HG03378 (cell line): ENCODE results near the gene WNT3.
"Not testable (repeated sequence)": the region's sequence is repeated elsewhere in the genome, so short reads cannot be mapped to it uniquely, and the experiment has no call there.

Source experiments
- ATAC-seq: cut with Tn5 transposase; IDR thresholded peaks from one replicate; pipeline ENCODE4 v1.9.1; 2021; ENCODE audit warnings: mild to moderate bottlenecking, moderate library complexity; ENCODE audit not compliant: unreplicated experiment

Gene WNT3, protein sequence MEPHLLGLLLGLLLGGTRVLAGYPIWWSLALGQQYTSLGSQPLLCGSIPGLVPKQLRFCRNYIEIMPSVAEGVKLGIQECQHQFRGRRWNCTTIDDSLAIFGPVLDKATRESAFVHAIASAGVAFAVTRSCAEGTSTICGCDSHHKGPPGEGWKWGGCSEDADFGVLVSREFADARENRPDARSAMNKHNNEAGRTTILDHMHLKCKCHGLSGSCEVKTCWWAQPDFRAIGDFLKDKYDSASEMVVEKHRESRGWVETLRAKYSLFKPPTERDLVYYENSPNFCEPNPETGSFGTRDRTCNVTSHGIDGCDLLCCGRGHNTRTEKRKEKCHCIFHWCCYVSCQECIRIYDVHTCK

DNA sequence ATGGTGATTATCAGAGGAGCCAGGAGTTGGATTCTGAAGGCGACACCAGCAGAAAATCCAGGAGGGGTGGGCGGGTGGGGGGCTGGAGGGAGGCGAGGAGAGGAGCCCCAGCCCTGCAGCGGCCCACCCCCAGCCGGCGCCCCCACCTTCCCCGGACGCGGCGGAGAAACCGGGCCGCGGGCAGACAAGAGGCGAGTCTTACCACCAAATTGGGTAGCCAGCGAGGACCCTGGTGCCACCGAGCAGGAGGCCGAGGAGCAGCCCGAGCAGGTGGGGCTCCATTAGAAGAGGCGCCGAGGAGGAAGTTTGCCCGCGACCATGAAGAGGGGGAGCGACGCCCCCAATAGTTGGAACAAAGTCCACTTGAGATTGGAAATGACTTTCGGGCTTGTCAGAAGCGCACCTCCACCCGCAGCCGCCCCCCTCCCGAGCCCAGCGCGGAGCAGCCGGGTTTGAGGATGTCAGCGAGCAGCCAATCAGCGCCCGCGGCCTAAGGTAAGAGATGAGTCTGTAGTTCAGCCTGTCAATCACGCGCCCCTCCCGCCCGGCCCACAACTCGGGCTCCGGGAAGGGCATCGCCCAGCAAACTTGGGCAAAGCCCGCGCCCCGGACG, at the start of gene WNT3:
Gene WNT3 (minus strand): TSS at position 377 of the 613 bp plus-strand sequence. CDS start 95 bp downstream, at position 282.
- no peak for ATAC-seq

DNA sequence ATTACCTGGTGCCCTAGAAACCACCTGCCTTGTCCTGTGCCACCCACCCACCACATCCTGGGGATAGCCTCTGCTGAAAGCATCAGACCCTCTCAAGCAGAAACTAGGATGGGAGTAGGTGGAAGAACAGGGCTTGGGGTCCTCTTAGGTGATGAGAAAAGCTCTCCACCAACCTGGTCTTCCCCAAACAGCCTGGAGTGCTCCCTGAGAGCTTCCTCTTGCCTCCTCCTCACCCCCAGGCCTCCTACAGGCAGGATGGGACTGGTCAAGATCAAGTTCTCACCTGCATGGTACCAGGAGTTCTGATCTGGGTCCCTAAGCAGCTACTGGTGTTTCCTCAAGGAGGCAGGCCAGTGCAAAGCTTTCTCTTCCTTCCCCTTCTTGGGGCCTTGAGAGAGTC, 48.3 kb upstream of the WNT3 start:
- ATAC-seq = no peak

DNA sequence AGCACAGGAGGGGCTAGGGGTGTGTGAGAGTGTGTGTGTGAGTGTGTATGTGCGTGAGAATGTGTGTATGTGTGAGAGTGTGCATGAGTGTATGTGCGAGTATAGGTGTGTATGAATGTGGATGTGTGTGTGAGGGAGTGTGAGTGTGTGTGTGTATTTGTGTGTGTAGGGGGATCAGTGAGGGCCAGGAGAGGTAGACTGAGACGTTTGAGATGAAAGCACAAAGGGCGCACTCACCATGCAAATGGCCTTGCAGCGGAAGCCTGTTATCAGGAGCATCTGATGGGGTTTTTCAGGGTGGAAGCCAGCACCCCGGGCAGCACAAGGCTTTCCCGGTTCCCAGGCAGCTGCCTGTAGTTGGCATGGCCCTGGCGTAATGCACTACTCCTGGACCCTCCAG, 47.8 kb upstream of the WNT3 start:
- no peak for ATAC-seq

DNA sequence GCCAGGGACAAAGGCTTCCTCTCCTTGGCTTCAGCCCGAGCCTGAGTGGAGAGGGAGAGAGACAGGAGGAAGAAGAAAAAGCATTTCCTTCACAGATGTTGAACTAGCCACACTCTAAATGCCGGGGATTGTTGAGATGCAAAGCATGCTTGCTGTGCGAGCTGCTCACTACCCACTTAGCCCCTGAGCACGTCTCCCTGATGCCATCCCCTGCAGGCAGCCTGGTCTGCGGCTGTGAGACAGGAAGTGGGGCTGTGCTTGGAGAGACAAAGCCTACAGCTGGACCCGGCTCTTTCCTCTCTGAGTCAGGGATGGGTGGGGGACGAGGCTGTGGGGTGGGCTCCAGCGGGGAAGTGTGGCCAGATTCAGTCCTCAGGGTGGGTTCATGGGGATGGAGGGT, 46.6 kb upstream of the WNT3 start:
- ATAC-seq = no peak

DNA sequence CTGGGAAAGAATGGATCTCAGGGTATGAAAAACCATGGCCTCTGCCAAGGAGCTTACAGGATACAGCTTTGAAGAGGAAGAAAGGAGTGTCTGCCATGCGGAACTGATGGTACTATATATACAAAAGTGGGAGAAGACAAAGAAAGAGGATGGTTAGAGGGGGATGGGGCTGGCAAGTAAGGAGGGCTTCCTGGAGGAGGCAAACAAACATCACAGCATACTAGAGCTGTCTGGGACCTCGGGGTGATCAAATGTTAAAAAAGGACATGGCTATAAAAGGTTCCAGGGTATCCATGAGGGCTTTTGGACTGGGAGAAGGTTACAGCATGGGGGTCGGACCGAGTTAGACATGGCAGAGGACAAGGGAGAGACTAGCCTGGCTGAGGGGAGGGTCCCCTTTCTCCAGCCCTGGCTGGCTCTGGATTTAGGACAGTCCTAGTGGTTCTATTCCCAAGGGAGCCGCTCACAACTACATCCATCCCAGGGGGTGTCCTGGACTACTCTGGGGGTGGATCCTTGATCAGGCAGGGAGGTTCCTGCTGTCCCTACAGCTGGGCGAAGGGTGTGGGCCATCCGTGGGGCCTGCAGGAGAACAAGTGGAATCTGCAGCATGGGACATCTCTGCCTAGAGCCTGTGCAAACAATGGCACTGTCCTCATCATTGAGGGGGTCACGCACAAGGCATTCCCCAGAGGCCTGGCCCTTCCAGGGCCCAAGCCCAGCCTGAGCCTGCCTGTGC, 45.1 kb upstream of the WNT3 start:
- ATAC-seq = no peak

DNA sequence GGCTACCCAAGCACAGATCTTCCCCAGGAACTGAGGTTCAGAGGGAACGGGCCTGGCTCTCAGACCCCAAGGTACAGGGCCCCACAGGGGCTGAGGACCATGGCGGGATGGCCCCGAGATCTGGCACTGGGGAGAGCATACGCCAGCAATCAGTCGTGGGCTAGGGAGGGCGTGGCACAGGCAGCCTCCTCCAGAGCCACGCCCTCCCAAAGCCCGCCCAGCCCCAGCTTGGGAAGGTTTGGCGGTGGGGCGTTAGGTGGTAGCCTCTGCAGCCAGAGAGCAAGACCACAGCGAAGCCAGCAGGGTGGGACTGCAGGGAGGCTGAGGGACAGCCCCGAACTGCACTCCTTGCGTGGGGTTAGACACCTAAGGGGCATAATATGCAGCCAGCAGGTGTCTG, 44.5 kb upstream of the WNT3 start:
- no peak for ATAC-seq

DNA sequence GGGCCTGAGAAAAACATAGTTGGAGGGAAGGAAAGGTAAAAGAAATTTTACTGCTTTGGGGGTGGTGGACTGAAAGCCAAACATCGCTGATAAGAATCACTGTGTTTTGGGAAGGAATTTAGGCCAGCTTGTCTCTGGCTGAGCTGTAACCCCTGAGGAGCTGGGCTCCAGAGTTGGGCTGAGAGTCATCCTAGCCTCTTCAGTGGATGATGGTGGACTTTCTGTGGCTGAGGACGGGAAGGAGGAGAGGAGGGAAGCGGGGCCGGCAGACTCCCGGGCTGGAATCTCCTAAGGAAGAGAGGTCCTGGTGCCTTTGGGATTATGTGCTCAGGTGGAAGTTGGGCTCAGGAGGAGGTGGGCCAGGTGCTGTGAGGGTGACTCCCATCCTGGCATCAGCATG, 41.5 kb upstream of the WNT3 start:
- no peak for ATAC-seq

DNA sequence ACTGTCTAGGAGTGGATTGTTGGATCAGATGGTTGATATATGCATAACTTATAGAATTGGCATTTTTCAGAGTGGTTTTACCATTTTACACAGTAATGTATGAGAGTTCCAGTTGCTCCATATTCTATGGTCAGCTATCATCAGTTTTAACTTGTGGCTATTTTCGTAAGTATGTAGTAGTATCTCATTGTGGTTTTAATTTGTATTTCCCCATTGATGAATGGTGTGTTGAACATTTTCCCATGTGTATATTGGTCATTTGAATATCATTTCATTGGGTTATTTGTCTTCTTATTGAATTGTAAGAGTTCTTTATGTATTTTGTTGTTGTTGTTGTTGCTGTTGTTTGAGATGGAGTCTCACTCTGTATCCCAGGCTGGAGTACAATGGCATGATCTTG, 39.1 kb upstream of the WNT3 start:
- no peak for ATAC-seq

DNA sequence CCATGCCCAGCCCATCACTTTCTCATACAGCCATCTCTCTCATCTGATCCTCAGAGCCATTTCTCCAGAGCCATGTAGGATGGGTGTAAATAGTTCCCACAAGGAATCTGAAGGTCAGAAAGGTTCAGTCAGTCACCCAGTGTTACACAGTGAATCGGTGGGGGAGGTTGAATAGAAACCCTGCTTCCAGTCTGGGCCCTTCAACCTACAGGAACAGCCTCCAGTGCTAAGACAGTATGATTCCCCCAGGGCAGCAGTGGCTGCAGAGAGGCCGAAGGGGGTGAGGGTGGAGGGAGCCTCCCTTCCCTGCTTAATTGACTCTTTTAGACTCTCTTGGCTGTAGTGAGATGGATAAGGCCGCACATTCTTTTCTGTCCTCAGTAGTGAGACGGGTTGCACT, 36.5 kb upstream of the WNT3 start:
- no peak for ATAC-seq

DNA sequence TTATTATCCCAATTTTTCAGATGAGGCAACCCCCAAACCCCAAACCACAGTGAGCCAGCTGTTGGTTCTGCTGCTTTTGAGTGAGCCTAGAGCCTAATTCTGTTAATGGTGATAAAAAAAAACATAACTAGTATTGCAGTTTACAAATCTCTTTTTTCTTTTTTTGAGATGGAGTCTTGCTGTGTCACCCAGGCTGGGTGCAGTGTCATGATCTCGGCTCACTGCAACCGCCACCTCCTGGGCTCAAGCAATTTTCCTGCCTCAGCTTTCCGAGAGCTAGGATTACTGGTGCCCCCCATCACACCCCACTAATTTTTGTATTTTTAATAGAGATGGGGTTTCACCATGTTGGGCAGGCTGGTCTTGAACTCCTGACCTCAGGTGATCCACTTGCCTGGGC, 36.0 kb upstream of the WNT3 start:
- ATAC-seq = no peak

DNA sequence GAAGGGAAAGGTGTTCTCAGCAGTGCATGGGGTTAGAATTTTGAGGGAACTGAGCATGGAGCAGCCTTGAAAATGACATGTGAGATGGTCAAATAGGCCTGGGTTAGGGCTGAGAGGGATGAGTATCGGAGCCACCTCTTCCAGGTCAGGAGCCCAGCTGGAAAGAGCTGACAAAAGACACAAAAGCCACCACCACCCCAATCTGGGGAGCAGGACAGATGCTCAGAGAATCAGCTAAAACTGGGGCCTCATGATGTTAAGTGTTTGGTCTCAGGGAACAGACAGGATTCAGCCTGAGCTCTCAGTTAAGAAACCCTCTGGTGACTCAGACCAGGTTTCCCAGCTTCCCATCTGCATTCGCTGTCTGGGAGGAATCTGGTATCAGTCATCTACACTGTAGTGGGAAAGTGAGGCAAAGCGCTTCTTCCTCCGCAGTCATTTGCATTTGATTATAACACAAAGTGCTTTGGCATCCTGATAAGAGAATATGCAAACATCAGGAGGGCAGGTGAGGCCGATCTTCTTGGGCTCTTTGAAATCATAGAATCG, 35.5 kb upstream of the WNT3 start:
- no peak for ATAC-seq

DNA sequence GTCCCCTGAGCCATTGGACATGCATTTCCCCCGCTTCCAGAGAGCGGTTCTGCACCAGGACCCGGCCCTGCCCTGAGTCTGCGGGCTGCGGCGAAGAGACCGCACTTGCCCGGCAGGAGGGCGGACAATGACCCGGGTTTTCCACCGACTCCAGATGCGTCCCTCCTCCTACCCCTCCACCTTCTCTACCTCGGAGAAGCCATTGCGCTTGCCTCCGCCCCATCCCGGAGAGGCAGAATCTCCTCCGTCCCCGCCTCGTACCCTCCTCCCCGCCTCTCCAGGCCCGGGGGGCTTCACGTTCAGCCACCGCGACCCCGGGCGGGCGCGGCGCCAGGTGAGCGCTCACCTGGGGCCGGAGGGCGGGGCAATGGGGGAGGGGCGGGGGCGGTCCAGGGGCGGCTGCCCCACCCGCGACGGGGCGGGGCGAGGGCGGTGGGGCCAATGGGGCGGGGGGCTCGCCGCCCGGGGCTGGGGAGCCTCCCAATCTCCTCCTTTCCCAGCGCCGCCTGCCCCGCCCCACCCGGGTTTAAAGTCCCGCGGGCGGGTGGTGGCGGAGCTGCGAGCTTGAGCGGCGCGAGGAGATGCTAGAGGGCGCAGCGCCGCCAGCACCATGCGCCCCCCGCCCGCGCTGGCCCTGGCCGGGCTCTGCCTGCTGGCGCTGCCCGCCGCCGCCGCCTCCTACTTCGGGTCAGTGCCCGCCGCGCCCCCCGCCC, 32.7 kb upstream of the WNT3 start, which contains the start of gene WNT9B:
Gene WNT9B (plus strand): TSS at position 555 of the 713 bp plus-strand sequence. CDS start 56 bp downstream, at position 611.
- ATAC-seq = no peak

DNA sequence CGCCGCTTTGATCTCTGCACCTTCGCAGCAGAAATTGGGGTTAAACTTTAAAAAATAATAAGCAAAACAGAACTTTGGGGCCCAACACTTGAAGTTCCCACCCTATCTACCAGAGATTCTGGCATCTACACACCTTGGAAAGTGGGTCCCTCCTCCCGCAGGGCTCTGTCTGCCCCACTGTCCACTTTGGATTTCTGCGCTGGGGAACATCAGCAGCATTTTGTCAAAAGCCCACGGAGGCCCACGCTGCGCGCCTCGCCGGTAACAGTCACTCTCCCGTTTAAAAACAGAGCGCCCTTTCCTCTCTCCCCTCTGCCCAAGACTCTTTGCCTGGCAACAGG, 32.2 kb upstream of the WNT3 start:
- ATAC-seq = no peak

DNA sequence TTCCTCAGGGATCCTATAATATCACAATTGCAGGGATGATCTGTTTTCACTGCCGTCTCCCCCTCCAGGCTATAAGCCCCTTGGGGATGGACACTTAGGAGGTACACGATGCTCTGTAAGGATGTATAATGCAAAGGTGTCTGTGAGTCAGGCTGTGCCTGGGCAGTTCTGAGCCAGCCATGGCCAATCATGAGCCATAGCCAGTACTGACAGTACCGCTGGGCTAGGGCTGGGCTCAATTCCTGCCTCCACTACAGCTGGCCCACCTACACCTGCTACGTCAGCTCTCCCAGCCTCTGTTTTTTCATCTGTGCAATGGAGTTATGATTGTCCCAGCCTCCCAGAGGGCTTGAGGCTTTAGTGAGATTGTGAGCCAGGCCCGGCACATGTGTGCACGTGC, 30.0 kb upstream of the WNT3 start:
- ATAC-seq = no peak

DNA sequence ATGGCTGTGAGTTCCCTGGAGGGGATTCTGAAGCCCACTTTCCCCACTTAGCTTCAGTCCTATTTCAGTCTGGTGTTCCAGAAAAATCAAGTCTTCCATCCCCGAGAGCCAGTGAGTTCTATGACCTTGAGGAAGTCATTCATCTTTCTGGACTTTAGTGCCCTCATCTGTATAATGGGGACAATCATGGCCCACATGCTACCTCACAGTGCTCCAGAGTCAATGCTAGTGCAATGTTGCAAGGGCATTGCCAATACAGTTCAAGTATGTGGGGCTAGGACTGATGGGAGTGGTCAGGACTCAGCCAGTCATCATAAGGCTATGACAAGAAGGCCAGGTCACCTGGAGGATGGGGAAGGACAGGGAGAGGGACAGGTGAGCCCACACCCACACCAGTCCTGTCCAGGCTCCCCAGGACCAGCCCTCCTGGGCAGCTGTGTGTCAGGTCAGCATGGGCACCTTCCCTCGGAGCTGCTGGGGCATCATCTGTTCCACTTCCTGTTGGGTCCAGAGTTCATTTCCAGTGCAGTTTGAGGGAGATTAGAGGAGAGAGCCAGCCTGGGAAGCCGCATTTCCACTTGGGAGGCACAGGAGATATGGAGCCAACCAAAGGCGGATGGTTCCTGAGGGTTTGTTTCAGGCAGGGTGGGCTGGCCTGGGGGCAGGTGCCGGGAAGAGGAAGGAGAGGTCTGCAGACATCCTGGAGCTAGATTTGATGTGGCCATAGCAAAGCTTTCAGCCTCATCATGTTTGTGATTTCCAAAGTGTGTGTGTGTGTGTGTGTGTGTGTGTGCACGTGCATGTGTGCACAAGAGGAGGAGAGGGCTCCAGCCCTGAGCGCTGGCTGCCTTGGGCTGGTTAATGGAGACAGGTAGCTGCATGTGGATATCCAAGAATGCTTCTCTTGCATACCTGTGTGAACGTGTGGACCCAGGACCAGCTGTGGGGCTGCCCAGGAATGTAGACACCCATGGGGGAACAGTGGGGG, 29.0 kb upstream of the WNT3 start:
- ATAC-seq = no peak

DNA sequence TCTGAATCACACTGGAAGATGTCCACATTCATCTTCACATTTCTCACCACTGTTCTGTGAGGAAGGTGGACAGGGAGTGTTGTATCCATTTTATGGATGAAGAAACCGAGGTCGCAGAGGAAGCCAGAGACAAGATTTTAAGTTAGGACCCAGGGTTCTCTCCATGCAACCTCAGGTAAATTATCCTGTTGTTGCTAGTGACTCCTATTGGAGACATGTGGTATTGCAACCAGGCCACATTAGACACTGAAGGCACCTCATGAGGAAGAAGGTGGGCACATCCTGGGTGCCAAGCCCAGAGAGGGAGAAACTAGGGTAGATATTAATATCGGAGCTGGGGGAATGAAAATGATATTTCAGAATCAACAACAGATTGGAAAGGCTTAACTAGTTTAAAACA, 24.3 kb upstream of the WNT3 start:
- ATAC-seq = no peak

DNA sequence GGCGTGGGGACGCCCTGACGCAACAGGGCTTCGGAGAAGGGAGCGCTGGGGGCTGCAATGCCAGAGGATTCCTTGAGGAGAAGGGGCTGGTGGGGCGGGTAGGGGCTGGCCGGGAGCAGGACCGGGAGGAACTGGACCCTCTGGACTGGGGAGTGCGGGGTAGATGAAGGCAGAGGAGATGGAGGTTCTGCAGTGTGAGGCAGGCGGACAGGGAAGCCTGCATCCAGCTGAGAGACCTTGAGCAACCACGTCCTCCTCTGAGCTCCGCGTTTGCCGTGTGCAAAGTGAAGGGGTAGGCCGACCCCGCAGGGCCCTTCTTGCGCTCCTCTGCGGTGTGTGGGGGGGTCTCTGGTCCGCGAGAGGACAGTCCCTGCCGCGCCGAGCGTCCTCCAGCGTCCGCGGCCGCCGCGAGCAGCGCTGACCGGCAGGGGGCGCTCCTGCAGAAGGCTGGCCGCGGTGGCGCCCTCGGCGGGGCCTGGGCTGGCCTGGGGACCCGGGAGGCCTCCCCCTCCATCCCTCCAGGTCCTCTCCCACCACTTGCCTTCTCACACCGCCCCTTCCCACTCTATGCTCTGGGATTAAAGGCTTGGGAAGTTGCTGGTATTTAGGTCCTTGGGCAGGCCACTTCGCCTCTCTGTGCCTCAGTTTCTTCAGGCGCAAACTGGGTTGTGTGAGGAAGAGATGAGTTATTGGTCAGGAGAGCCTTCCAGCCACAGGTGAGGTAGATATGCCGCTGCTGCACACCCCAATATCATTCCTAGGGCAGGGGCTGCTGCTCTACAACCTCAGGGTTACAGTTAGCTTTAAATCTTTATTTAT, 23.3 kb upstream of the WNT3 start:
- ATAC-seq = no peak

DNA sequence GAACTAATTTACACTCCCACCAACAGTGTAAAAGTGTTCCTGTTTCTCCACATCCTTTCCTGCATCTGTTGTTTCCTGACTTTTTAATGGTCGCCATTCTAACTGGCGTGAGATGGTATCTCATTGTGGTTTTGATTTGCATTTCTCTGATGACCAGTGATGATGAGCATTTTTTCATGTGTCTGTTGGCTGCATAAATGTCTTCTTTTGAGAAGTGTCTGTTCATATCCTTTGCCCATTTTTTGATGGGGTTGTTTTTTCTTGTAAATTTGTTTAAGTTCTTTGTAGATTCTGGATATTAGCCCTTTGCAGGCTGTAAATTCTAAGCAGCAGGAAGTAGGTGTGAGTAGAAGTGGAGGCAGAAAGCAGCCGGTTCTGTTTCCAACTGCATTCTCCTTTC, 22.1 kb upstream of the WNT3 start:
- ATAC-seq = not testable (repeated sequence)

DNA sequence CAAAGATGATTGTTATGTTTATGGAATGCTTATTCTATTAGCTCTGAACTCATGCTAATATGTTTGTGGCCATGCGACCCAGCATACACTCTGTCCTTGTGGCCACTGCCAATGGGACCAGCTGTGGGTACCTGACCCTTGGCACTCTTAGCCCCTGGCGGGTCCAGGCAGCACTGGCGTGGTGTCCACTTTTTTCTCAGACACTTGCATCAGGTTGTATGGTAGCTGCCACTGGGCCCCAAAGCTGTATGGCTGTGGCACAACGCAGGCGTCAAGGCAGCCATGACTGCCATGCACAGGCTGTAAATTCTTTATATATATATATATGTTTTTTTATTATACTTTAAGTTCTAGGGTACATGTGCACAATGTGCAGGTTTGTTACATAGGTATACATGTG, 20.7 kb upstream of the WNT3 start:
- no peak for ATAC-seq
